Small intestine (tissue), 7 donors: ENCODE measurements around the gene CNBP. TPM values are rescaled to one million over a fixed set of nuclear protein-coding genes. Genes with fewer than 3 reads are reported as not detected.

Experiments
- DNase-seq, 2 donors: peaks; one replicate each; pipeline versions ENCODE4 v3.0.0 to v3.0.0-alpha.2; 2013
- FAIRE-seq: peaks from 2 replicates; lab custom pipeline; 2012; peaks lifted over from hg19 to GRCh38; lab: Jason Lieb, UNC
- H3K27ac ChIP-seq, 3 donors: one replicate each; pipeline ENCODE4 v1.5.1; 2013; ENCODE audit warnings: low read length in 2 of 3, mild to moderate bottlenecking in 2 of 3, control low read depth in 1 of 3, inconsistent platforms in 1 of 3, low read depth in 1 of 3, moderate library complexity in 1 of 3
- H3K27me3 ChIP-seq, 3 donors: one replicate each; pipeline ENCODE4 v1.6.1; 2013; ENCODE audit warnings: low read length in 3 of 3, inconsistent platforms in 1 of 3; ENCODE audit not compliant: control insufficient read depth in 3 of 3, insufficient read depth in 3 of 3
- H3K36me3 ChIP-seq, 3 donors: one replicate each; pipeline ENCODE4 v1.6.1; 2013; ENCODE audit warnings: low read length in 3 of 3, inconsistent platforms in 1 of 3, low read depth in 1 of 3, mild to moderate bottlenecking in 1 of 3, moderate library complexity in 1 of 3; ENCODE audit not compliant: control insufficient read depth in 3 of 3, insufficient read depth in 2 of 3
- H3K4me1 ChIP-seq, 3 donors: one replicate each; pipeline ENCODE4 v1.6.1; 2013; ENCODE audit warnings: low read length in 2 of 3, inconsistent platforms in 1 of 3, low read depth in 1 of 3, mild to moderate bottlenecking in 1 of 3, moderate library complexity in 1 of 3; ENCODE audit not compliant: control insufficient read depth in 3 of 3, insufficient read depth in 2 of 3
- H3K4me3 ChIP-seq, 3 donors: one replicate each; pipeline ENCODE4 v1.5.1; 2013; ENCODE audit warnings: low read length in 3 of 3, control low read depth in 1 of 3, inconsistent platforms in 1 of 3, low read depth in 1 of 3, mild to moderate bottlenecking in 1 of 3, moderate library complexity in 1 of 3
- H3K9me3 ChIP-seq, 2 donors: one replicate each; pipeline ENCODE4 v1.6.1; 2013; ENCODE audit warnings: low read depth in 1 of 2, low read length in 1 of 2; ENCODE audit not compliant: control insufficient read depth in 2 of 2, insufficient read depth in 1 of 2
- WGBS, 3 donors: extraction: QIAGEN DNeasy Blood & Tissue Kit; methylation state at CpG; one replicate each; pipeline ENCODE4 v1.1.7; 2013; 5-methylcytosine and 5-hydroxymethylcytosine counted together
- polyA plus RNA-seq, 4 donors: library from polyadenylated mRNA; stranded (reverse) in 3 of 4; unstranded in 1 of 4; fragments of 200-250 nt in 3 of 4; fragments of 120-200 nt in 1 of 4; gene quantifications; one replicate each; pipeline versions ENCODE4 v1.2.1 to v1.2.3, GENCODE V29; 2013
- donor health status: healthy with polysubstance abuse.
- donor health status: control.
- donor health status: control.
- donor health status: Bipolar disorder and iron deficiency.
- donor health status: healthy.

Gene CNBP
- polyA plus RNA-seq, 4 donors = 256 to 424 (median 325) TPM

- no peak overlapping the region for H3K27ac ChIP-seq
- no peaks in the 10 kb centered on the region for H3K9me3 ChIP-seq
- no peak for DNase-seq
- no peak for FAIRE-seq
- no peaks in the 10 kb centered on the region for H3K27me3 ChIP-seq
- H3K4me3 ChIP-seq = no peak overlapping the region
- H3K36me3 ChIP-seq = peaks cover 18 to 83% (median 28%) of the 10 kb centered on the region in 3 donors
- no peaks in the 10 kb centered on the region for H3K4me1 ChIP-seq
- WGBS, 3 donors = 85 to 93% (median 90%) methylated on average over 5 of the region's 5 CpGs
Measured at GRCh38 chr3:129132097-129132866, 51.4 kb downstream of the CNBP start.

GRCh38 chr3:129131465-129132088 lies 52.1 kb downstream of the CNBP start:
- peaks cover 18 to 89% (median 28%) of the 10 kb centered on the region in 3 donors for H3K36me3 ChIP-seq
- 78 to 87% (median 87%) methylated on average over 2 of the region's 2 CpGs for WGBS, 3 donors
- no peak for FAIRE-seq

GRCh38 chr3:129130291-129130813 lies 53.3 kb downstream of the CNBP start:
- DNase-seq (no peak), FAIRE-seq (no peak)
- no peaks in the 10 kb centered on the region for H3K9me3 ChIP-seq
- H3K27me3 ChIP-seq = no peaks in the 10 kb centered on the region
- no peak overlapping the region for H3K27ac ChIP-seq
- WGBS, 3 donors = 92 to 94% (median 94%) methylated on average over 13 of the region's 13 CpGs
- no peak overlapping the region for H3K4me3 ChIP-seq
- no peaks in the 10 kb centered on the region for H3K4me1 ChIP-seq
- H3K36me3 ChIP-seq = peaks cover 18 to 84% (median 28%) of the 10 kb centered on the region in 3 donors

More at GRCh38 chr3:129131465-129132088, 52.1 kb downstream of the CNBP start:
- DNase-seq = no peak
- Histone ChIP-seq H3K9me3 (no peaks in the 10 kb centered on the region), H3K27ac (no peak overlapping the region), H3K4me3 (no peak overlapping the region), H3K4me1 (no peaks in the 10 kb centered on the region), H3K27me3 (no peaks in the 10 kb centered on the region)

- H3K27ac ChIP-seq = no peak overlapping the region
- no peak for FAIRE-seq
- no peak for DNase-seq
- 91 to 96% (median 92%) methylated on average over 16 of the region's 16 CpGs for WGBS, 3 donors
- peaks cover 0 to 1% (median 0%) of the 10 kb centered on the region in 3 donors for H3K4me1 ChIP-seq
- H3K9me3 ChIP-seq = no peaks in the 10 kb centered on the region
- H3K4me3 ChIP-seq = no peak overlapping the region
- H3K27me3 ChIP-seq = no peaks in the 10 kb centered on the region
- peaks cover 16 to 68% (median 17%) of the 10 kb centered on the region in 3 donors for H3K36me3 ChIP-seq
Measured at GRCh38 chr3:129128357-129129155, 55.1 kb downstream of the CNBP start.

GRCh38 chr3:129126726-129127280 lies 56.9 kb downstream of the CNBP start:
- DNase-seq = no peak
- FAIRE-seq = no peak
- Histone ChIP-seq H3K27me3 (no peaks in the 10 kb centered on the region), H3K4me1 (peaks cover 0 to 13% (median 0%) of the 10 kb centered on the region in 3 donors), H3K27ac (no peak overlapping the region), H3K36me3 (peaks cover 9 to 51% (median 13%) of the 10 kb centered on the region in 3 donors), H3K9me3 (no peaks in the 10 kb centered on the region), H3K4me3 (no peak overlapping the region)
- WGBS, 3 donors = 86 to 92% (median 91%) methylated on average over 9 of the region's 9 CpGs

- FAIRE-seq (no peak), DNase-seq (peak; percentile 52 to 69)
- 28 to 48% (median 33%) methylated on average over 5 of the region's 5 CpGs for WGBS, 3 donors
- H3K4me1 ChIP-seq = peaks cover 2 to 30% (median 5%) of the 10 kb centered on the region in 3 donors
- peak overlapping the region; percentile 6 to 95 (median 16) for H3K27ac ChIP-seq
- H3K4me3 ChIP-seq = no peak overlapping the region
- H3K9me3 ChIP-seq = no peaks in the 10 kb centered on the region
- no peaks in the 10 kb centered on the region for H3K27me3 ChIP-seq
- H3K36me3 ChIP-seq = peaks cover 0 to 22% (median 3%) of the 10 kb centered on the region in 3 donors
Measured at GRCh38 chr3:129123314-129124060, 60.2 kb downstream of the CNBP start.

- 57 to 72% (median 63%) methylated on average over 15 to 18 of the region's 18 CpGs for WGBS, 3 donors
- no peaks in the 10 kb centered on the region for H3K9me3 ChIP-seq
- H3K27me3 ChIP-seq = no peaks in the 10 kb centered on the region
- peak overlapping the region; percentile 85 to 95 (median 86) for H3K27ac ChIP-seq
- peaks cover 5 to 34% (median 10%) of the 10 kb centered on the region in 3 donors for H3K4me1 ChIP-seq
- FAIRE-seq = no peak
- H3K36me3 ChIP-seq = peaks cover 0 to 15% (median 0%) of the 10 kb centered on the region in 3 donors
- H3K4me3 ChIP-seq = peak overlapping the region in 2 of 3 donors; percentile 59 to 72
- no peak for DNase-seq
Measured at GRCh38 chr3:129122412-129123011, 61.2 kb downstream of the CNBP start.
